ENCODE measurements around the gene C1D.

C1D gene, protein sequence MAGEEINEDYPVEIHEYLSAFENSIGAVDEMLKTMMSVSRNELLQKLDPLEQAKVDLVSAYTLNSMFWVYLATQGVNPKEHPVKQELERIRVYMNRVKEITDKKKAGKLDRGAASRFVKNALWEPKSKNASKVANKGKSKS

DNA sequence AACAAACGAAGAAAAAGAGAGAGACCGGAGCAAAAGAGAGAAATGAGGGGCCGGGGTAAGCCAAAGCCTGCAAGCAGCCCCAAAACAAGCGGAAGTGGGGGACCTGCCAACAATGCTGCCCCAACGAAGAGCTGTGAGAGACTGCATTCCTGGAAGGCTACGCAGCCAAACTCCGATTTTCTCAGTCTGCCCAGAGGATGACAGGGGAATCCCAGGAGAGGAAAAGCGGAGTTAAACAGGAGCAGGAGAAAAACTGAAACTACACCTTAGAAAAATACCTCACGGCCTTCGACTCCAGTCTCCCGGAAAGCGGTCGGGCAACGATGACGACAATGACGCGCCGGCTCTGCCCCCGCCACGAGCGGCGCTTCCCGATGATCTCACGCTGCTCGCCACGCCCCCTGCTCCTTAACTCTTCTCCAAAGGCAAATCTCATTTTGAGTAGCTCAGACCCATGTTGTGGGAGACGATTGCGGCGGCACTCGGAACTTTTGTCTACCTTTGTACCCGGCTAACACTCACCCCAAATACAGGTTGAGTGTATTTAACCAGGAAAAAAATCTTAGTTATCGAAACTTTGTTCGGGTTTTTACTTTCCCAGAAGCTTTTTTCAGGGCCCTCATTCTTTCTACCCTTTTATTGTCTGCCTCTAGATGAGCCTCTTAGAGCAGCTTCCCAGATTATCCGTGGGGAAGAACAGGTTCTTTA is at the start of gene C1D:
C1D (minus strand) TSS at position 325 of the 708 bp plus-strand sequence. CDS start 15,694 bp downstream, outside the sequence.
- Mint-ChIP-seq H3K9me3 (no peaks in the 10 kb centered on the region), H3K27me3 (peaks cover 2% of the 10 kb centered on the region)

DNA sequence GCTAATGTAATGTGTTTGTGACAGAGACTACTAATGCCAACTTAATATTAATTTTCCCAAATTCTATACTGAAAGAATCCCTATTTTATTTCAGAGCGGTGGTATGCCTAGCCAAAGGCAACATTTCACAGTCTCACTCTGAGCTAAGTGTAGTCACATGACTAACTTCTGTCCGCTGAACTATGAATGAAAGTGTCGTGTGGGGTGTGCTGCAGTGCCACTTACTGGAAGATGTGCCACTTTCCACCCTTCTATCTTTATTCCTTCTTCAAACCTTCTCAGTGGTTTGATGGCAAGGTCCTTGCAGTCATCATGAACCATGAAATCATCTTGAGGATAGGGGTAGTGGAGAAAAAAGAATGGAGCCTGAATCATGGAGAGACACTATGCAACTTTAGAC is 47.3 kb upstream of the C1D start:
- H3K27me3 Mint-ChIP-seq, result no peaks in the 10 kb centered on the region
- H3K36me3 Mint-ChIP-seq, result peaks cover 11% of the 10 kb centered on the region
- no peak overlapping the region for H3K27ac Mint-ChIP-seq
- peak in 1 of 2 donors; percentile 16 for DNase-seq (ENCODE audit: low spot score in 2 of 2)
- no peak overlapping the region for H3K4me3 Mint-ChIP-seq
- H3K9me3 Mint-ChIP-seq, result peaks cover 10% of the 10 kb centered on the region
- peaks cover 9% of the 10 kb centered on the region for H3K4me1 Mint-ChIP-seq
- peak; percentile 100 for ATAC-seq (ENCODE audit: low read depth)

More for the DNA sequence above, at the start of gene C1D:
- Mint-ChIP-seq H3K4me1 (peaks cover 24% of the 10 kb centered on the region), H3K4me3 (peak within 1 kb of the TSS; percentile 90), H3K36me3 (peaks cover 9% of the 10 kb centered on the region), H3K27ac (peak within 1 kb of the TSS; percentile 99)
- DNase-seq (ENCODE audit: low spot score in 2 of 2), result peak; percentile 88 to 96
- ATAC-seq (ENCODE audit: low read depth), result peak; percentile 93

DNA sequence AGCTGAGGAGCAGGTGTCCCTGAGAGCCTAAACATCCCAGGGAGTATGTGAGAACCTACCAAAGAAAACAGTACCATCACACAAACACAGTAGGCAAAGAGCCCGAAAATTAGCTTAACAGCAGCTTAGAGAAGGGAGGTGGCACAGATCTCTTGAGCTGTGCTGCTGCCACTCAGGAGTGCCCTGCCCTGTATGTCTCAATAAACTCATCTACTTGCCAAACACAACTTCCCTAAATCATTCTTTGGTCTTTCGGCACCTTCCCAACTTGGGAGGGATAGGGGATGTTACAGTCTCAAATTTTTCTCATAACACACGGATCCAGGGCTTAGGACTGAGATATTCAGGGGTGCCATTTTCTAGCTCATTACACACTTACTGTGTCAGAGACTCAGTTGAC is 45.3 kb upstream of the C1D start:
- no peak overlapping the region for H3K4me3 Mint-ChIP-seq
- H3K27me3 Mint-ChIP-seq, result no peaks in the 10 kb centered on the region
- H3K4me1 Mint-ChIP-seq, result peaks cover 6% of the 10 kb centered on the region
- DNase-seq (ENCODE audit: low spot score in 2 of 2) (no peak), ATAC-seq (ENCODE audit: low read depth) (no peak)
- peaks cover 13% of the 10 kb centered on the region for H3K36me3 Mint-ChIP-seq
- H3K27ac Mint-ChIP-seq, result no peak overlapping the region
- peaks cover 14% of the 10 kb centered on the region for H3K9me3 Mint-ChIP-seq

DNA sequence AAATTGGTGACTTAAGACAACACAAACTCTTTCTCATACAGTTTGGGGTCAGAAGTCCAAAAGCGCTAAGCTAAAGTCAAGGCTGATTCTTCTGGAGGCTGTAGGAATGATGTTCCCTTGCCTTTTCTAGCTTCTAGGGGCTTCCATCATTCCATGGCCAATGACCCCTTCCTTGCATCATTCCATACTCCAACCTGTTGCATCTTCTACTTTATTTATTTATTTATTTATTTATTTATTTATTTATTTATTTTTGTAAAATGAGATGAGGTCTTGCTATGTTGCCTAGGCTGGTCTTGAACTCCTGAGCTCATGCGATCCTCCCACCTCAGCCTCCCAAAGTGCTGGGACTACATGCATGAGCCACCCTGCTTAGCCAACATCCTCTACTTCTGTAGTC is 44.7 kb upstream of the C1D start:
- Mint-ChIP-seq H3K27me3 (no peaks in the 10 kb centered on the region), H3K4me3 (no peak overlapping the region), H3K4me1 (peaks cover 6% of the 10 kb centered on the region), H3K27ac (no peak overlapping the region), H3K9me3 (peaks cover 14% of the 10 kb centered on the region), H3K36me3 (peaks cover 13% of the 10 kb centered on the region)
- ATAC-seq (ENCODE audit: low read depth) (no peak), DNase-seq (ENCODE audit: low spot score in 2 of 2) (no peak)

DNA sequence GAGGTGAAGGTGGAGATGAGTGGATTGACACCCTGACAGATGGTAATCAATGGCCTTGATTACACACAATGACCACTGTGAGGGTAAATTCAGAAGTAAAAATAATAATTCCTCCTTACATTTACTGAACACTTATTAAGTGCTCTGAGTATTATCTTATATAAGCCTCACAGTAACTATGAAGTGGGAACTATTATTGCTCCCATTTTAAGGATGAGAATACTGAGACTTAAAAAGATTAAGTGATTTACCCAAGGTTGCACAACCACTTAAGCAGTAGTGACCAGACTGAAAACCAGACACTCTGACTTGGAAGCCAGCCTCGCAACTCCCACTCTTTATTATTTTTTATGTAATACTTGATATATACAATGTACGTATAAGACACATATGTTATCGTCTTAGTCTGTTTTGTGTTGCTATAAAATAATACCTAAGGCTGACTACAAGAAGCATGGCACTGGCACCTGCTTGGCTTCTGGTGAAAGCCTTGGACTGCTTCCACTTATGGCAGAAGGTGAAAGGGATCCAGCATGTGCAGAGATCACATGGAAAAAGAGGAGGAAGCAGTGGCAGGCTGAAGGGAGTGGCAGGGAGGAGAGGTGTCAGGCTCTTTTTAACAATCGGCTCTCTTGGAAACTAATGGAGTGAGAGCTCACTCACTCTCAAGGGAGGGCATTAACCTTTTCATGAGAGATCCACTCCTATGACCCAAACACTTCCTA is 41.5 kb upstream of the C1D start:
- peaks cover 13% of the 10 kb centered on the region for H3K36me3 Mint-ChIP-seq
- H3K27ac Mint-ChIP-seq, result no peak overlapping the region
- H3K4me1 Mint-ChIP-seq, result peaks cover 4% of the 10 kb centered on the region
- ATAC-seq (ENCODE audit: low read depth), result no peak
- DNase-seq (ENCODE audit: low spot score in 2 of 2), result no peak
- no peaks in the 10 kb centered on the region for H3K27me3 Mint-ChIP-seq
- H3K9me3 Mint-ChIP-seq, result peaks cover 14% of the 10 kb centered on the region
- H3K4me3 Mint-ChIP-seq, result no peak overlapping the region

DNA sequence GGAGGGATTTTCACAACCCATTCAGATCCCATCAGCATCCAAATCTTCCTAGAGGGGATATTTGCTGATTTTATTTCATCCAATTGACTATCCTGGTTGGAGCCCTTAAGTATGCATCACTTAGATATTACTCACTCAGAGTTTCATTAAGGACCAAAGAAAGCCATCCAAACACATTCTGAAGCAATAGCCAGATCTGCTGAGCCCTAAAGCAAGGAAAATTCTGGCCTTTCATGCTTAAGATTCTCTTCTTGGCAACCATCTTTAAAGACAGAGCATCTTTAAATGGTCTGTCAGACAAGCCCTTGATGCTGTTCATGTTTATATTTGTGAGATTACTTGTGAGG is 40.9 kb upstream of the C1D start:
- H3K4me3 Mint-ChIP-seq, result no peak overlapping the region
- peaks cover 13% of the 10 kb centered on the region for H3K36me3 Mint-ChIP-seq
- no peak overlapping the region for H3K27ac Mint-ChIP-seq
- no peaks in the 10 kb centered on the region for H3K27me3 Mint-ChIP-seq
- ATAC-seq (ENCODE audit: low read depth) (no peak), DNase-seq (ENCODE audit: low spot score in 2 of 2) (no peak)
- H3K9me3 Mint-ChIP-seq, result peaks cover 14% of the 10 kb centered on the region
- peaks cover 9% of the 10 kb centered on the region for H3K4me1 Mint-ChIP-seq

DNA sequence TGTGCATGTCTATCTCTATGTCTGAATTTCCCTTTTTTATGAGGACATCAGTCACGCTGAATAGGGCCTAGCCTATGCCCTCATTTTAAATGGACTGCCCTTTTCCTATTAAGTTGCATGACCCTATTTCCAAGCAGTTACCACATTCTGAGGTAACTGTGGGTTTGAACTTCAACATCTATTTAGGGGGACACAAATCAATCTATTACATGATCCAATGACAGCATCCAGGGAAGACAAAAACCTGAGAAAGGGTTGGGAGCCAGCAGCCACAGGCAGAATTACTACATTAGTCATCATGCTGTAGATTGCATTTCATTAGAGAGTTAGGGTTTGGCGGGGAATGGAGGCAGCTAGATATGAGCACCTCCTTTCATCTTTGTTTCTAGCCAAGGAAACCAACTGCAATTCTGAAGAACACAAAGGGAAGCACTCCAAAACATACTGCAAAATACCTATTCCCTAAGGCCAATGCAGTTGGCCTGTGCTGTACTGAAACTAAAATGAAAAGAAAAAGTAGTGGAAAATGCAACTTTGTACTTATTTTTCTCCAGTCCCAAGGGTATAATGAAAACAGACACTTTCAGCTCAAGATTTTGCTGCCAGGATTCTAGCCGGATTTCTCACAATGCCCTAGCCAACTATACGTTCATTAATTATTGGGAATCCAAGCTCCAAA is 40.4 kb upstream of the C1D start:
- peaks cover 13% of the 10 kb centered on the region for H3K36me3 Mint-ChIP-seq
- ATAC-seq (ENCODE audit: low read depth) (no peak), DNase-seq (ENCODE audit: low spot score in 2 of 2) (no peak)
- no peak overlapping the region for H3K27ac Mint-ChIP-seq
- no peak overlapping the region for H3K4me3 Mint-ChIP-seq
- no peaks in the 10 kb centered on the region for H3K27me3 Mint-ChIP-seq
- peaks cover 9% of the 10 kb centered on the region for H3K4me1 Mint-ChIP-seq
- H3K9me3 Mint-ChIP-seq, result peaks cover 14% of the 10 kb centered on the region

DNA sequence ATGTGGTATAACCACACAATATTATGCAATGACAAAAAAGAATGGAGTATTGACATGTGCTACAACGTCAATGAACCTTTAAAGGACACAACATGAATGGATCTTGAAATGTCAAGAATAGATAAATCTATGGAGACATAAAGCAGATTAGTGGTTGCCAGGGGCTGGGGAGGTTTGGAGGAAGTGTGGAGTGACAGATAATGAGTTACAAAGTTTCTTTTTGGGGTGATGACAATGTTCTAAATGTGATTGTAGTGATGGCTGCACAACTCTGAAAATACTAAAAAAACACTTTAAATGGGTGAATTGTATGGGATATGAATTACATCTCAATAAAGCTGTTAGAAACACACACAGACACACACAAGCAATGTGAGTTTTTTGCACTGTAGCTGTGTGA is 37.4 kb upstream of the C1D start:
- Mint-ChIP-seq H3K9me3 (peaks cover 4% of the 10 kb centered on the region), H3K27ac (peak overlapping the region; percentile 49), H3K27me3 (no peaks in the 10 kb centered on the region), H3K4me1 (peaks cover 9% of the 10 kb centered on the region), H3K36me3 (peaks cover 2% of the 10 kb centered on the region), H3K4me3 (no peak overlapping the region)
- ATAC-seq (ENCODE audit: low read depth) (no peak), DNase-seq (ENCODE audit: low spot score in 2 of 2) (no peak)

DNA sequence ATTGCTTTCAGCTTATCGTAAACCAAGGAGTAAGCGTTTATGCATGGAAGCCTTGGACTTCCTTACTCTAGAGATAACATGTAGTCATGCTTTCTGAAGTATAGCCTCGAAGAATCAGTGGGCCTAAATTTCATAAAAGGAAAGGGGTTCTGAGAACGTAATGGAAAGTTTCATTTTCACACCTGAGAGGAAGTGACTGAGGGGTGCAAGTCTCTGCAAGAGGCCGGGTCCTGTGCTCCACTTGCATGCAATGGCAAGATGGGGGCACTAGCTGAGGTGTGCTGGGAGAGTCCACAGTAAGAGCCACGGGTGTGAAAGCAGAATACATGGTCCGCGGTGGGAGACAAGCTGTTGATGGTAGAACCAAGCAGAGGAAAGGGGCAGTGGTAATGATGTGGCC is 36.5 kb upstream of the C1D start:
- Mint-ChIP-seq H3K4me1 (peaks cover 9% of the 10 kb centered on the region), H3K36me3 (no peaks in the 10 kb centered on the region), H3K9me3 (no peaks in the 10 kb centered on the region), H3K27me3 (no peaks in the 10 kb centered on the region), H3K27ac (no peak overlapping the region), H3K4me3 (no peak overlapping the region)
- DNase-seq (ENCODE audit: low spot score in 2 of 2), result no peak
- ATAC-seq (ENCODE audit: low read depth), result no peak

DNA sequence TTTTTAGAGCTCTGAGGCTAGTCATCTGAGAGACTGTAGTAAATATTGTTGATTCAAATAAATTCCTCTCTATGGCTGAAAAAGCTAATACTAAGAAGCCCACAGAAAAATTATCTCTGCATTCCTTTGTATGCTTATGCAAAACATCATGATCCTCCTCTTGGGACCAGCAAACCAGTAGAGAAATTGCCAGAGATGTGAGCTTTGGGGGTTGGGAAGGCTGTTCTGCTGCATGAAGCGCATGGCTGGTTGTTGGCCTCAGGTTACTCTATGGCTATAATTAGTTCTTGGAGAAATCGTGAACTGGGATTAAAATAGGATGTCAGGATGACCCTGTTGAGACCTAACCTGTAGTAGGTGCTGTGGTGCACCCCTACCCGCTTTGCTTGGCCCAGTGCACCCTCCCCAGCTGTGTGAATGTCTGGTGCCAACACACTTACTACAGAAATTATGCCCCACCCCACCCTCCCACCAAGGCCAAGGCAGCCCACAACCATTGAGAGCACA is 35.5 kb upstream of the C1D start:
- Mint-ChIP-seq H3K27me3 (no peaks in the 10 kb centered on the region), H3K9me3 (no peaks in the 10 kb centered on the region), H3K36me3 (no peaks in the 10 kb centered on the region), H3K4me1 (peaks cover 9% of the 10 kb centered on the region), H3K4me3 (no peak overlapping the region), H3K27ac (no peak overlapping the region)
- ATAC-seq (ENCODE audit: low read depth) (no peak), DNase-seq (ENCODE audit: low spot score in 2 of 2) (no peak)

DNA sequence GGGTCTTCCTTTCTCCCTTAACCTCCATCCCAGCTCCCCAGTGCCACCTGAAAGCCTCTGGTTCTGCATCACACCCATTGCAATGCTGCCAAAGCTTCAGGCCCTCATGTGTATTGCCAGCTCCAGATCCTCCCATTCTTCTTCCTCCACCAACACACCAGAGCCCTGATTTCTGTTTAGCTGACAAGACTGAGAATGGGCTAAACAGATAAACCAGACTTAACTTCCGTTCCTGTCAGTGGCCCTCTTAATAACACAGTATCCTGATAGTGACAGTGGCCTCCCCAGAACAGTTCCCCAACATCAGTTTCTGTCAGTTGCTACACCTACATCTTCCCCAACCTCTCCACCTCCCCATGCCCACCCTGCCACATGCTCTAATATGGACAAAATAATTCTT is 31.3 kb upstream of the C1D start:
- Mint-ChIP-seq H3K36me3 (no peaks in the 10 kb centered on the region), H3K4me1 (peaks cover 3% of the 10 kb centered on the region), H3K27me3 (no peaks in the 10 kb centered on the region), H3K4me3 (no peak overlapping the region), H3K9me3 (no peaks in the 10 kb centered on the region), H3K27ac (no peak overlapping the region)
- DNase-seq (ENCODE audit: low spot score in 2 of 2), result no peak
- ATAC-seq (ENCODE audit: low read depth), result no peak

DNA sequence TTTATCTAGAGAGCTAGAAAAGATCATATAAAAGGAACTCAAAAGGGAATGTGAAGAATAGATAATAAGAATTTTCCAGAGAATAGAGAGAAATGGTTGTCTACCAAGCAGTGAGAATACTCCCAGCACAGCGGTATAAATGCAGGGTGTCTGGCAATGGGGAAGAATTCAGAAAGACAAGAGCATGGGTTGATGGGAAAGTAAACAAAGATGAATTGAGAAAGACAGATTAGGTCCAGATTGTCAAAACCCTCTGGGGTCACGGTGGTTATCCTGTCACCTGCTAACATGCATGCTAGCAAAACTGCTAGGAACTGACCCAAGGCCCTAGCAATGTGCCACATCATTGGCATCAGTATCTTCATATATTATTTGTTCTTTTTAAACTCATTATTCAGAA is 30.8 kb upstream of the C1D start:
- H3K27me3 Mint-ChIP-seq, result no peaks in the 10 kb centered on the region
- H3K27ac Mint-ChIP-seq, result no peak overlapping the region

DNA sequence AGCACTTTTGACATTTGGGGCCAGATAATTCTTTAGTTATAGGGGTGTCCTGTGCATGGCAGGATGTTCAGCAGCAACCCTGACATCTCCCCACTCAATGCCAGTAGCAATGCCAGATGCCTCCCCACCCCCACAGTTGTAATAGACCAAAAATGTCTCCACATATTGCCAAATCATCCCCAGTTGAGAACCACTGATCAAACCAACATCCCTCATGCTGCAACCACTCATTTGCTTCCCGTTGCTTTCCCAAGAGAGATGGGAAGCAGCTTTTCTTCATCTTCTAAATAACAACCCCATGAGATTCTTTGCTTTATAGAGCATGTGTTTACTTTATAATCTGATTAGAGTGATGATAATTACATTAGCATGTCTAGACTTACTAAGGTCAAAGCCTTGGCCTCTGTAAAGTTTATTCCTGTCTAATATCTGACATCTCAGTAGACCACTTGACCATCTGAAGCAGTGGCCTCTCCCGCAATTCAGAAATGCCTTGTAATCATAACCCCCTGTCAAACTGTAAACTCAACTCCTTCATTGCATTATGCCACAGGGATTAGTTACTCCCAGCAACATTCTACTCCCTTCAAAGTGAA is 28.7 kb upstream of the C1D start:
- no peak for ATAC-seq (ENCODE audit: low read depth)
- Mint-ChIP-seq H3K36me3 (no peaks in the 10 kb centered on the region), H3K27me3 (no peaks in the 10 kb centered on the region), H3K4me1 (no peaks in the 10 kb centered on the region), H3K9me3 (no peaks in the 10 kb centered on the region), H3K27ac (no peak overlapping the region), H3K4me3 (no peak overlapping the region)
- DNase-seq (ENCODE audit: low spot score in 2 of 2), result no peak

More for the DNA sequence above, 30.8 kb upstream of the C1D start:
- DNase-seq (ENCODE audit: low spot score in 2 of 2) (no peak), ATAC-seq (ENCODE audit: low read depth) (no peak)
- H3K9me3 Mint-ChIP-seq, result no peaks in the 10 kb centered on the region
- H3K36me3 Mint-ChIP-seq, result no peaks in the 10 kb centered on the region
- H3K4me1 Mint-ChIP-seq, result no peaks in the 10 kb centered on the region
- no peak overlapping the region for H3K4me3 Mint-ChIP-seq

DNA sequence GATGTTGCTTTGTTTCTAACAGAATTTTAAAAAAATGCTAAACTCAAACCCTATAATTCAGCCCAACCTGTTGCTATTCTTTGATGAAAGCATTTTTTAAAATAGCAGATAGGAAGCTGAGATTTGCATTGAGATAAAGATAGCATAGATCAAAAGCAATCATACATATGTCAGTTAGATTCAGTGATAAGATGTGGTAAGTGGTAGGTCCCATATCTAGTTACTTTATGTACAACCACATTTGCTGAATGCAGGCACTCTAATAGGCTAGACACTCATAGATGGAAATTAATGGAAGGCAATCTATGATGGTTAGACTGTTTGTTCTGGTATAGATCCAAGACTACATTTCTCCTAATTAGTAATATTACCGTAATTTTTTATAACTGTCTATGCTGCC is 27.2 kb upstream of the C1D start:
- no peaks in the 10 kb centered on the region for H3K9me3 Mint-ChIP-seq
- no peak overlapping the region for H3K4me3 Mint-ChIP-seq
- no peak for ATAC-seq (ENCODE audit: low read depth)
- no peaks in the 10 kb centered on the region for H3K4me1 Mint-ChIP-seq
- H3K27me3 Mint-ChIP-seq, result no peaks in the 10 kb centered on the region
- no peak for DNase-seq (ENCODE audit: low spot score in 2 of 2)
- H3K27ac Mint-ChIP-seq, result no peak overlapping the region
- H3K36me3 Mint-ChIP-seq, result no peaks in the 10 kb centered on the region
